ENCODE results near the gene CPNE1. TPM values are rescaled to one million over a fixed set of nuclear protein-coding genes. Genes with fewer than 3 reads are reported as not detected.
A peak's percentile ranks its signal among the peaks of the same experiment; 100 is the strongest.

CPNE1 gene
- total and polyA plus RNA-seq, 2 donors from 2014 or later: 128 to 145 TPM

DNA sequence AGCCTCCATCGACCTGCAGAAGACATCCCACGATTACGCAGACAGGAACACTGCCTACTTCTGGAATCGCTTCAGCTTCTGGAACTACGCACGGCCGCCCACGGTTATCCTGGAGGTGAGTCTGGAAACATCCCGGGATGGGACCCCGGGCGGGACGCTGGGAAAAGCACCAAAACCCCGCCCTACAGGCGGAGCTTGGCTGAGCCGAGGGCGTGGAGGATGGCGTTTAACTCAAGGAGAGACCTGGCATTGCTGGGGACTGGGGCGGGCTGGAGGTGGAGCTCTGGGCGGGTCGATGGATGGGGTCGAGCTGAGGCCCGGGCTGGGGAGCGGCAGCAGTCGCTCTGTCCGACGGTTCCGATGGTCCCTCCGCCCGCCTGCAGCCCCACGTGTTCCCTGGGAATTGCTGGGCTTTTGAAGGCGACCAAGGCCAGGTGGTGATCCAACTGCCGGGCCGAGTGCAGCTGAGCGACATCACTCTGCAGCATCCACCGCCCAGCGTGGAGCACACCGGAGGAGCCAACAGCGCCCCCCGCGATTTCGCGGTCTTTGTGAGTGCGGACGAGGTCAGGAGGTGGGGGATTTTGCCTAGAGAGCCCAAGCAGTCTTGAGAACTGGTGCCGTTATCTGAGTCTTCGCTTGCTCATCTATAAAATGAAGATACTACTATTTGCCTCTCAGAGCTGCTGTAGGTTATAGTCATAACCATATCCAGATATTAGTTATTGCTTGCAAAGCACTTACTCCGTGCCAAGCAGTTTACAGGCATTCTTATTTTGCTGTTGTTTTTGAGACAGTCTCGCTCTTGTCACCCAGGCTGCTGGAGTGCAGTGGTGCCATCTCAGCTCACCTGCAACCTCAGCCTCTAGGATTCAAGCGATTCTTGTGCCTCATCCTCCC lies 45.3 kb downstream of the CPNE1 start:
- Histone ChIP-seq H3K27ac (ENCODE audit: low read depth in 2 of 2, low read length in 2 of 2) (no peak overlapping the region), H3K4me1 (ENCODE audit: control insufficient read depth in 2 of 3, insufficient read depth in 2 of 3, low read depth in 1 of 3, low read length in 3 of 3) (peaks cover 0 to 22% (median 0%) of the 10 kb centered on the region in 3 donors), H3K36me3 (ENCODE audit: control insufficient read depth in 2 of 3, insufficient read depth in 3 of 3, low read length in 3 of 3) (peaks cover 0 to 4% (median 4%) of the 10 kb centered on the region in 3 donors), H3K9me3 (ENCODE audit: control insufficient read depth in 2 of 3, insufficient read depth in 1 of 3, low read length in 3 of 3) (no peaks in the 10 kb centered on the region), H3K27me3 (ENCODE audit: control insufficient read depth, insufficient read depth, low read length) (no peaks in the 10 kb centered on the region), H3K4me3 (ENCODE audit: low read length in 3 of 3) (peak overlapping the region; percentile 39 to 56 (median 55)), H3K9ac (ENCODE audit: low read length in 3 of 3) (peak overlapping the region in 1 of 3 donors; percentile 8)
- no peak for FAIRE-seq
- DNase-seq: peak; percentile 88 to 92 (median 91)
- intact Hi-C loops (cut with DNase I): no loop called here
- TF ChIP-seq CTCF (IDR thresholded peaks at IDR 0.05; ENCODE audit: borderline replicate concordance, extremely low read depth, insufficient read depth): peak; percentile 31

GRCh38 chr20:35618263-35619131 lies 46.2 kb downstream of the CPNE1 start:
- Histone ChIP-seq H3K27ac (ENCODE audit: low read depth in 2 of 2, low read length in 2 of 2) (no peak overlapping the region), H3K36me3 (ENCODE audit: control insufficient read depth in 2 of 3, insufficient read depth in 3 of 3, low read length in 3 of 3) (peaks cover 0 to 4% (median 4%) of the 10 kb centered on the region in 3 donors), H3K4me1 (ENCODE audit: control insufficient read depth in 2 of 3, insufficient read depth in 2 of 3, low read depth in 1 of 3, low read length in 3 of 3) (peaks cover 0 to 22% (median 0%) of the 10 kb centered on the region in 3 donors), H3K27me3 (ENCODE audit: control insufficient read depth, insufficient read depth, low read length) (no peaks in the 10 kb centered on the region), H3K4me3 (ENCODE audit: low read length in 3 of 3) (peak overlapping the region in 2 of 3 donors; percentile 21 to 58), H3K9me3 (ENCODE audit: control insufficient read depth in 2 of 3, insufficient read depth in 1 of 3, low read length in 3 of 3) (no peaks in the 10 kb centered on the region), H3K9ac (ENCODE audit: low read length in 3 of 3) (peak overlapping the region in 1 of 3 donors; percentile 41)
- no peak for TF ChIP-seq CTCF (IDR thresholded peaks at IDR 0.05; ENCODE audit: borderline replicate concordance, extremely low read depth, insufficient read depth)
- intact Hi-C loops (cut with DNase I): no loop called here
- DNase-seq (peak; percentile 24 to 81 (median 43)), FAIRE-seq (no peak)

- FAIRE-seq (no peak), DNase-seq (peak; percentile 58 to 90 (median 68))
- H3K27me3 ChIP-seq (ENCODE audit: control insufficient read depth, insufficient read depth, low read length): no peaks in the 10 kb centered on the region
- peak overlapping the region in 1 of 3 donors; percentile 51 for H3K9ac ChIP-seq (ENCODE audit: low read length in 3 of 3)
- H3K9me3 ChIP-seq (ENCODE audit: control insufficient read depth in 2 of 3, insufficient read depth in 1 of 3, low read length in 3 of 3): no peaks in the 10 kb centered on the region
- intact Hi-C loops (cut with DNase I): no loop called here
- peaks cover 0 to 4% (median 4%) of the 10 kb centered on the region in 3 donors for H3K36me3 ChIP-seq (ENCODE audit: control insufficient read depth in 2 of 3, insufficient read depth in 3 of 3, low read length in 3 of 3)
- peak overlapping the region in 2 of 3 donors; percentile 48 to 58 for H3K4me3 ChIP-seq (ENCODE audit: low read length in 3 of 3)
- peaks cover 0 to 22% (median 0%) of the 10 kb centered on the region in 3 donors for H3K4me1 ChIP-seq (ENCODE audit: control insufficient read depth in 2 of 3, insufficient read depth in 2 of 3, low read depth in 1 of 3, low read length in 3 of 3)
- peak overlapping the region; percentile 2 to 51 for H3K27ac ChIP-seq (ENCODE audit: low read depth in 2 of 2, low read length in 2 of 2)
- no peak for TF ChIP-seq CTCF (IDR thresholded peaks at IDR 0.05; ENCODE audit: borderline replicate concordance, extremely low read depth, insufficient read depth)
Observed at GRCh38 chr20:35617397-35618262, 47.1 kb downstream of the CPNE1 start.

Measured in kidney (tissue), 14 donors.